ENCODE measurements around the gene RACK1. TPM values are rescaled to one million over a fixed set of nuclear protein-coding genes. Genes with fewer than 3 reads are reported as not detected.
"Not testable (repeated sequence)": the region's sequence is repeated elsewhere in the genome, so short reads cannot be mapped to it uniquely, and the experiment has no call there.

RACK1 gene
- total RNA-seq, 1 donor from 2014 or later, result 628 TPM

DNA sequence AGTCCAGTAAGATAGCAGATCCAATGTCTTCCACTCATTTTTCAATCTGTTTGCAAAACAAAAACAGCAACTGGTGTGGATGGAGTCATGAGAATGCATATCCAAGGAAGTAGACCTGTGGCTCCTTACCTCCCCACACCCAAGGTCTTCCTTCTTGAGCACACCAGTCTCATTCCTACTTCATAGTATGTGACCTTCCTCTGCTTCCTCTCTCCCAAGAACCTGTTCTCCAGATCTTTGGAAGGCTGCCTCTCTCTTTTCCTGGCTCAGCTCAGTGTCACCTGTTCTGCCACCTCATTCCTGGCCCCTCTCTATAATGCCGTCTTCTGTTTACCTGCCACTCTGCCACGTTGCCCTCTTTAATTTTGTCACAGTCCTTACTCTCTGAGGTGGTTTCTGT, 30.8 kb downstream of the RACK1 start:
- TF ChIP-seq, protein P1, sequence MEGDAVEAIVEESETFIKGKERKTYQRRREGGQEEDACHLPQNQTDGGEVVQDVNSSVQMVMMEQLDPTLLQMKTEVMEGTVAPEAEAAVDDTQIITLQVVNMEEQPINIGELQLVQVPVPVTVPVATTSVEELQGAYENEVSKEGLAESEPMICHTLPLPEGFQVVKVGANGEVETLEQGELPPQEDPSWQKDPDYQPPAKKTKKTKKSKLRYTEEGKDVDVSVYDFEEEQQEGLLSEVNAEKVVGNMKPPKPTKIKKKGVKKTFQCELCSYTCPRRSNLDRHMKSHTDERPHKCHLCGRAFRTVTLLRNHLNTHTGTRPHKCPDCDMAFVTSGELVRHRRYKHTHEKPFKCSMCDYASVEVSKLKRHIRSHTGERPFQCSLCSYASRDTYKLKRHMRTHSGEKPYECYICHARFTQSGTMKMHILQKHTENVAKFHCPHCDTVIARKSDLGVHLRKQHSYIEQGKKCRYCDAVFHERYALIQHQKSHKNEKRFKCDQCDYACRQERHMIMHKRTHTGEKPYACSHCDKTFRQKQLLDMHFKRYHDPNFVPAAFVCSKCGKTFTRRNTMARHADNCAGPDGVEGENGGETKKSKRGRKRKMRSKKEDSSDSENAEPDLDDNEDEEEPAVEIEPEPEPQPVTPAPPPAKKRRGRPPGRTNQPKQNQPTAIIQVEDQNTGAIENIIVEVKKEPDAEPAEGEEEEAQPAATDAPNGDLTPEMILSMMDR (IDR thresholded peaks at IDR 0.05; ENCODE audit: borderline replicate concordance), result no peak
- no peaks in the 10 kb centered on the region for H3K36me3 ChIP-seq
- intact Hi-C loops (cut with micrococcal nuclease), result no loop called here
- peak overlapping the region; percentile 80 for H3K27ac ChIP-seq (replicated peaks)
- no peak overlapping the region for H3K4me3 ChIP-seq
- no peaks in the 10 kb centered on the region for H3K27me3 ChIP-seq (ENCODE audit: low read depth)
- peaks cover 43% of the 10 kb centered on the region for H3K4me1 ChIP-seq
- H3K9me3 ChIP-seq (replicated peaks), result no peaks in the 10 kb centered on the region
- DNase-seq, result no peak

DNA sequence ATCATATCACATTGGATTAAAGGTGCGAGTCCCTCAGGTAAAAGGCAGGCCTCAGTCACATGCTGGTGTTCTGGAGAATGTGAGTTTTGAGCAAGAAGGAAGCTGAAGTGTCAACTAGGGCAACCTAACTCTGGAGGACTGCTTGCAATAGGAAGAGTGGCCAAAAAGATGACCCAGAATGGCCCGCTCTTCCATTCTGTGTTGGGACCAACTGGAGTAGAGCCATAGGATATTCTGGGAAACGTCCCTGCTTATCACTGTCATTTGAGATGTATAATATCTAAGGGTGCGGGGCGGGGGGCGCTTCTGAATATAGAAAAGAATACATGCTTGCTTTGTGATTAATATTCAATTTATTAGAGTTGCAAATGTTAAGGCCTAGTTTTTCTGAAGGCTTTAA, 31.6 kb downstream of the RACK1 start:
- intact Hi-C loops (cut with micrococcal nuclease), result no loop called here
- peak overlapping the region; percentile 80 for H3K27ac ChIP-seq (replicated peaks)
- DNase-seq, result no peak

DNA sequence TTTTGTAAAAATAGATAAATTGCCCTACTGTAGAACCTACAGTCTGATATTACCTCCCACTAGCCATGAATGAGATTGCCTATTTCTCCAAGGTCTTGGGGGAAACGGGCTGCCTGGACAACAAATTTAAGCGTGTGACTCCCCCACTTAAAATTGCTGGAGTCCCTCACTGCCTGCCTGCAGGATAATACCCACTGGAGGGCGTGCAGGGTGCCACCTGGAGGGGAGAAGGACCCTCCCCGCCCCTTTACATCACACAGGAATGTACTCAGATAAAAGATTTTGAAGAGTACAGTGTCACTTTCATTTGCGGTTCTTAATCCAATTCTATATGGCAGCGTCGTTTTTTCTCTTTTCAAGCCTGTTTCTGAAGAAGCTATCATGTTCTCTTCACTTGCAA, 32.5 kb downstream of the RACK1 start:
- Histone ChIP-seq H3K9me3 (replicated peaks) (no peaks in the 10 kb centered on the region), H3K4me1 (peaks cover 33% of the 10 kb centered on the region), H3K27me3 (ENCODE audit: low read depth) (no peaks in the 10 kb centered on the region), H3K4me3 (no peak overlapping the region), H3K27ac (replicated peaks) (peak overlapping the region; percentile 80), H3K36me3 (no peaks in the 10 kb centered on the region)
- TF ChIP-seq, protein P1 (IDR thresholded peaks at IDR 0.05; ENCODE audit: borderline replicate concordance), result no peak
- intact Hi-C loops (cut with micrococcal nuclease), result no loop called here
- no peak for DNase-seq

More for the DNA sequence above, 31.6 kb downstream of the RACK1 start:
- Histone ChIP-seq H3K36me3 (no peaks in the 10 kb centered on the region), H3K4me3 (no peak overlapping the region), H3K4me1 (peaks cover 35% of the 10 kb centered on the region), H3K9me3 (replicated peaks) (no peaks in the 10 kb centered on the region), H3K27me3 (ENCODE audit: low read depth) (no peaks in the 10 kb centered on the region)
- TF ChIP-seq, protein P1 (IDR thresholded peaks at IDR 0.05; ENCODE audit: borderline replicate concordance), result no peak

DNA sequence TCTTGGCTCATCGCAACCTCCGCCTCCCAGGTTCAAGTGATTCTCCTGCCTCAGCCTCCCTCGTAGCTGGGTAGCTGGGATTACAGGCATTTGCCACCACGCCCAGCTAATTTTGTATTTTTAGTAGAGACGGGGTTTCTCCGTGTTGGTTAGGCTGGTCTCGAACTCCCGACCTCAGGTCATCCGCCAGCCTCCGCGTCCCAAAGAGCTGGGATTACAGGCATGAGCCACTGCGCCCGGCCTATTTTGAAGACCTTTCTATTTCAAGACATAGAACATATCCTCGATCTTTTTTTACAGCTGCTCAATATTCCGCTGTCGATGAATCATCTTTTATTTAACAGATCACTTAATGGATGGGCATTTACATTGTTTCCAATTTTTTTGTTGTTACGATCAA, 33.0 kb downstream of the RACK1 start:
- H3K4me1 ChIP-seq, result peaks cover 33% of the 10 kb centered on the region
- H3K27ac ChIP-seq (replicated peaks), result peak overlapping the region; percentile 80
- intact Hi-C loops (cut with micrococcal nuclease); H3K27me3 ChIP-seq (ENCODE audit: low read depth); H3K4me3 ChIP-seq; DNase-seq; H3K36me3 ChIP-seq; H3K9me3 ChIP-seq (replicated peaks): not testable (repeated sequence)

DNA sequence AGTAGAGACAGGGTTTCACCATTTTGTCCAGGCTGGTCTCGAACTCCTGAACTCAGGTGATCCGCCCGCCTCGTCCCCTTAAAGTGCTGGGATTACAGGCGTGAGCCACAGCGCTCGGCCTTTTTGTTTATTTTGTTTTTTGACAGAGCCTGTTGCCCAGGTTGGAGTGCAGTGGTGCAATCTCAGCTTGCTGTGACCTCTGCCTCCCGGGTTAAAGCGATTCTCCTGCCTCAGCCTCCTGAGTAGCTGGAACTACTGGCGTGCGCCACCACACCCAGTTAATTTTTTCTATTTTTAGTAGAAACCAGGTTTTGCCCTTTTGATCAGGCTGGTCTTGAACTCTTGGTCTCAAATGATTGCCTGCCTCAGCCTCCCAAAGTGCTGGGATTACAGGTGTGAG, 33.6 kb downstream of the RACK1 start:
- H3K36me3 ChIP-seq; H3K27me3 ChIP-seq (ENCODE audit: low read depth); DNase-seq; intact Hi-C loops (cut with micrococcal nuclease); H3K9me3 ChIP-seq (replicated peaks); H3K27ac ChIP-seq (replicated peaks); H3K4me3 ChIP-seq: not testable (repeated sequence)
- peaks cover 39% of the 10 kb centered on the region for H3K4me1 ChIP-seq

DNA sequence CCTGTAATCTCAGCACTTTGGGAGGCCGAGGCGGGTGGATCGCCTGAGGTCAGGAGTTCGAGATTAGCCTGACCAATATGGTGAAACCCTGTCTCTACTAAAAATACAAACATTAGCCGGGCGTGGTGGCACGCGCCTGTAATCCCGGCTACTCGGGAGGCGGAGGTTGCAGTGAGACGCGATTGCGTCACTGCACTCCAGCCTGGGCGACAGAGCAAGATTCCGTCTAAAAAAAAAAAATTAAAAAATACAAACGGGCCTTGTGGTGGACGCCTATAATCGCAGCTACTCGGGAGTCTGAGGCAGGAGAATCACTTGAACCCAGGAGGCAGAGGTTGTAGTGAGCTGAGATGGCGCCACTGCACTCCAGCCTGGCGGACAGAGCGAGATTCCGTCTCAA, 34.7 kb downstream of the RACK1 start:
- H3K9me3 ChIP-seq (replicated peaks); intact Hi-C loops (cut with micrococcal nuclease); H3K27ac ChIP-seq (replicated peaks); DNase-seq; H3K36me3 ChIP-seq; H3K4me3 ChIP-seq; H3K27me3 ChIP-seq (ENCODE audit: low read depth): not testable (repeated sequence)
- H3K4me1 ChIP-seq, result peaks cover 50% of the 10 kb centered on the region

DNA sequence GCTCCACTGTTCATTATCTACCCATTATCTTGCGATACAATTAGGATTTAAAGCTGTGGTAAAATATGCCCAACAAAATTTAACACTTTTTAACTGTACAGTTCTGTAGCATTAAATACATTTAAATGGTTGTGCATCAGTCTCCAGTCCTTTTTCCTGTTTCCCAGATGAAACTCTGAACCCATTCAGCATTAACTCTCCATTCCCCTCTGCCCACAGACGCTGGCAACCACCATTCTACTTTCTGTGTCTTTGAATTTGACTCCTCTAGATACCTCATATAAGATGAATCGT, 35.8 kb downstream of the RACK1 start:
- Histone ChIP-seq H3K27ac (replicated peaks) (peak overlapping the region; percentile 90), H3K9me3 (replicated peaks) (no peaks in the 10 kb centered on the region), H3K36me3 (no peaks in the 10 kb centered on the region), H3K27me3 (ENCODE audit: low read depth) (no peaks in the 10 kb centered on the region), H3K4me3 (peak overlapping the region; percentile 73), H3K4me1 (peaks cover 56% of the 10 kb centered on the region)
- TF ChIP-seq, protein P1 (IDR thresholded peaks at IDR 0.05; ENCODE audit: borderline replicate concordance), result no peak
- intact Hi-C loops (cut with micrococcal nuclease), result no loop called here
- no peak for DNase-seq

Measured in left ventricle myocardium inferior (tissue), 1 donor.